ENCODE measurements around the gene LAMC3.

Gene LAMC3

GRCh38 chr9:130979591-130980385, 29.2 kb upstream of the LAMC3 start:
- DNase-seq: no peak

- no peak for DNase-seq
Measured at GRCh38 chr9:130980526-130980925, 28.4 kb upstream of the LAMC3 start.

GRCh38 chr9:130981002-130981755, 27.8 kb upstream of the LAMC3 start:
- no peak for DNase-seq

GRCh38 chr9:130981756-130982137, 27.2 kb upstream of the LAMC3 start:
- DNase-seq: no peak

- no peak for DNase-seq
Measured at GRCh38 chr9:130982636-130983358, 26.2 kb upstream of the LAMC3 start.

- no peak for DNase-seq
Measured at GRCh38 chr9:130983359-130983670, 25.7 kb upstream of the LAMC3 start.

- no peak for DNase-seq
Measured at GRCh38 chr9:130983970-130984369, 25.0 kb upstream of the LAMC3 start.

- DNase-seq: no peak
Measured at GRCh38 chr9:130984521-130984920, 24.5 kb upstream of the LAMC3 start.

- no peak for DNase-seq
Measured at GRCh38 chr9:130985029-130985428, 23.9 kb upstream of the LAMC3 start.

GRCh38 chr9:130985606-130986162, 23.3 kb upstream of the LAMC3 start:
- DNase-seq: no peak

GRCh38 chr9:130986356-130986965, 22.5 kb upstream of the LAMC3 start:
- DNase-seq: no peak

GRCh38 chr9:130987054-130987453, 21.9 kb upstream of the LAMC3 start:
- no peak for DNase-seq

GRCh38 chr9:130987738-130988399, 21.1 kb upstream of the LAMC3 start:
- no peak for DNase-seq

GRCh38 chr9:130988400-130988747, 20.6 kb upstream of the LAMC3 start:
- DNase-seq: no peak

- DNase-seq: no peak
Measured at GRCh38 chr9:130988905-130989304, 20.1 kb upstream of the LAMC3 start.

GRCh38 chr9:130989391-130989790, 19.6 kb upstream of the LAMC3 start:
- no peak for DNase-seq

- DNase-seq: no peak
Measured at GRCh38 chr9:130989891-130990290, 19.1 kb upstream of the LAMC3 start.

- DNase-seq: no peak
Measured at GRCh38 chr9:130990306-130990977, 18.5 kb upstream of the LAMC3 start.

GRCh38 chr9:130990978-130991777, 17.8 kb upstream of the LAMC3 start:
- DNase-seq: no peak

- no peak for DNase-seq
Measured at GRCh38 chr9:130991778-130992681, 16.9 kb upstream of the LAMC3 start.

Data from stimulated activated CD8-positive, alpha-beta memory T cell treated with anti-CD3 and anti-CD28 coated beads, Interleukin-4, amount 100 ng/mL, for 48 hours (primary cell).